B cell (primary cell): ENCODE measurements around the gene EFEMP1. TPM values are rescaled to one million over a fixed set of nuclear protein-coding genes. Genes with fewer than 3 reads are reported as not detected.

ENCODE experiments used
- ATAC-seq: fragments of 200-7000 bp; cut with Tn5 transposase; one replicate; pipeline ENCODE4 v1.10.0; 2021; ENCODE audit warnings: low read depth, mild to moderate bottlenecking, moderate number of reproducible peaks, moderate library complexity
- CTCF ChIA-PET: fragments of 350-600 bp; sonication (Branson Sonifier 250); formaldehyde crosslinking; loops from one replicate; lab custom pipeline; 2021; ENCODE audit warnings: antibody characterized with exemption, inconsistent platforms; lab: Charles Lee
- POLR2A ChIA-PET: fragments of 350-600 bp; sonication (Branson Sonifier 250); formaldehyde crosslinking; loops from one replicate; lab custom pipeline; 2021; ENCODE audit warnings: antibody characterized with exemption; lab: Charles Lee
- DNase-seq: peaks from one replicate; pipeline ENCODE4 v3.0.0; 2013
- H2AFZ ChIP-seq: 2 replicates; pipeline ENCODE4 v1.6.1; 2012; ENCODE audit warnings: mild to moderate bottlenecking, low read depth, low read length; ENCODE audit not compliant: insufficient read depth, poor library complexity, severe bottlenecking
- H3K27ac ChIP-seq, 2 donors: 1 replicate in 1 of 2; 2 replicates in 1 of 2; pipeline ENCODE4 v1.5.1; 2012 to 2013; ENCODE audit warnings: low read length in 2 of 2, mild to moderate bottlenecking in 2 of 2, moderate library complexity in 1 of 2
- H3K27me3 ChIP-seq, 4 experiments: fragments of 200-600 bp in 1 of 4; sonication (generic) in 1 of 4; replicated peaks in 1 of 4; 1 replicate in 2 of 4; 2 replicates in 2 of 4; pipeline versions ENCODE4 v1.6.1 to v1.7.0; 2013 to 2016; ENCODE audit warnings: low read length in 3 of 4, mild to moderate bottlenecking in 2 of 4, mixed read lengths in 1 of 4, moderate library complexity in 1 of 4; ENCODE audit not compliant: insufficient read depth in 4 of 4, control insufficient read depth in 3 of 4; ENCODE audit errors: control extremely low read depth in 1 of 4
- H3K36me3 ChIP-seq, 2 experiments: replicated peaks in 1 of 2; 1 replicate in 1 of 2; 2 replicates in 1 of 2; pipeline versions ENCODE4 v1.6.1 to v1.7.1; 2013; ENCODE audit warnings: low read length in 1 of 2; ENCODE audit not compliant: insufficient read depth in 2 of 2, control insufficient read depth in 1 of 2; ENCODE audit errors: control extremely low read depth in 1 of 2, extremely low read depth in 1 of 2
- H3K4me1 ChIP-seq, 2 donors: fragments of 200-600 bp in 1 of 2; sonication (generic) in 1 of 2; 1 replicate in 1 of 2; 2 replicates in 1 of 2; pipeline versions ENCODE4 v1.5.1 to v1.6.1; 2013 to 2017; ENCODE audit warnings: low read length in 2 of 2; ENCODE audit not compliant: control insufficient read depth in 2 of 2, insufficient read depth in 2 of 2
- H3K4me2 ChIP-seq: replicated peaks from 2 replicates; pipeline ENCODE3; 2012; ENCODE audit warnings: mild to moderate bottlenecking, low read depth, low read length; ENCODE audit not compliant: poor library complexity, severe bottlenecking
- H3K4me3 ChIP-seq, 5 experiments: fragments of 200-600 bp in 1 of 5; sonication (generic) in 1 of 5; 1 replicate in 3 of 5; 2 replicates in 2 of 5; pipeline versions ENCODE4 v1.5.1 to v1.7.0; 2011 to 2016; ENCODE audit warnings: low read length in 4 of 5, mild to moderate bottlenecking in 4 of 5, low read depth in 2 of 5, control low read depth in 1 of 5, moderate library complexity in 1 of 5; ENCODE audit not compliant: insufficient read depth in 1 of 5; ENCODE audit errors: control extremely low read depth in 1 of 5, extremely low read depth in 1 of 5
- H3K79me2 ChIP-seq: fragments of 200-600 bp; sonication (generic); one replicate; pipeline ENCODE4 v1.6.0; 2016; ENCODE audit warnings: low read length; ENCODE audit not compliant: control insufficient read depth, insufficient read depth
- H3K9ac ChIP-seq: fragments of 200-600 bp; sonication (generic); 2 replicates; pipeline ENCODE4 v1.6.1; 2017; ENCODE audit warnings: mild to moderate bottlenecking, low read length, moderate library complexity
- H3K9me3 ChIP-seq, 3 donors: one replicate each; pipeline versions ENCODE4 v1.6.1 to v1.7.1; 2013; ENCODE audit warnings: low read length in 2 of 3; ENCODE audit not compliant: control insufficient read depth in 2 of 3, insufficient read depth in 1 of 3; ENCODE audit errors: control extremely low read depth in 1 of 3
- H4K20me1 ChIP-seq: 2 replicates; pipeline ENCODE4 v1.6.0; 2012; ENCODE audit warnings: mild to moderate bottlenecking, low read length; ENCODE audit not compliant: insufficient read depth, control insufficient read depth, poor library complexity, severe bottlenecking
- H3K27ac Mint-ChIP-seq: one replicate; pipeline ENCODE4 v1.8.0; 2021; ENCODE audit warnings: mixed read lengths
- H3K27me3 Mint-ChIP-seq: one replicate; pipeline ENCODE4 v1.8.0; 2021; ENCODE audit warnings: mixed read lengths
- H3K4me1 Mint-ChIP-seq: one replicate; pipeline ENCODE4 v1.8.0; 2021; ENCODE audit warnings: mixed read lengths
- H3K4me3 Mint-ChIP-seq: one replicate; pipeline ENCODE4 v1.8.0; 2021; ENCODE audit warnings: mixed read lengths
- H3K9me3 Mint-ChIP-seq: one replicate; pipeline ENCODE4 v1.8.0; 2022; ENCODE audit warnings: mixed read lengths; ENCODE audit not compliant: insufficient read depth
- CTCF ChIP-seq: fragments of 200-600 bp; IDR thresholded peaks from one replicate; pipeline ENCODE4 v1.8.0; 2022; ENCODE audit warnings: antibody characterized with exemption, mild to moderate bottlenecking
- EZH2 ChIP-seq: IDR thresholded peaks from 2 replicates; pipeline ENCODE4 v1.6.1; 2012; ENCODE audit warnings: borderline replicate concordance, low read depth, mild to moderate bottlenecking, moderate library complexity, low read length; ENCODE audit not compliant: insufficient read depth, poor library complexity, severe bottlenecking
- WGBS: methylation state at CpG from one replicate; pipeline ENCODE4 v1.1.5; 2013; ENCODE audit warnings: missing lambda C conversion rate; ENCODE audit not compliant: insufficient coverage; 5-methylcytosine and 5-hydroxymethylcytosine counted together
- intact Hi-C: fragments of 100-400 bp; cut with micrococcal nuclease; formaldehyde crosslinking; loops from one replicate; pipeline ENCODE4 v1.10.0; 2022
- polyA plus RNA-seq: library from polyadenylated mRNA; depleted of rRNA; stranded (reverse); fragments of >200 nt; gene quantifications from 2 replicates; pipeline ENCODE4 v1.2.3, GENCODE V29; 2012
- total RNA-seq, 2 donors: library from RNA; stranded (reverse); fragments of 120-200 nt in 1 of 2; gene quantifications; 1 replicate in 1 of 2; 2 replicates in 1 of 2; pipeline versions ENCODE4 v1.2.3 to v1.2.4, GENCODE V29; 2013 to 2022

The EFEMP1 gene
- total and polyA plus RNA-seq, 2 donors (not counting 1 experiment from before 2014, with no cell fraction given), result not detected

DNA sequence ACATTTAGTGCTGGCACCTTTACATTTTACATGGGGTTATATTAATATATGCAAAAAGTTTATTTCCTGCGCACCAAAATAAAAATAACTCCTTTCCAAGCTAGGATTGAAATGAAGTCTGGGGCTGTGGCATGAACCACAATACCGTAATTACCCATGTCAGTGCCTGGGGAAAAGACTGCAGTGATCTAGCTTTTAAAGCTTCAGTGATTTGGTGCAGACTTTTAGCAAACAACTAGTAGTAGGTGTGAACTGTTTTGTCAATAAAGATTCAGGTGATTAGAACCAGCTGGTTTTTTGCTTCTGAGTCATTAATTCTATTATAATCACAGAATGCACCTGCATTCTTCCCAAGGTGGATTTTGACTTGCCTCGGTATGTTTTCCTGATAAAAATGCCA is 21.2 kb downstream of the EFEMP1 start:
- no peaks in the 10 kb centered on the region for H3K4me1 Mint-ChIP-seq

DNA sequence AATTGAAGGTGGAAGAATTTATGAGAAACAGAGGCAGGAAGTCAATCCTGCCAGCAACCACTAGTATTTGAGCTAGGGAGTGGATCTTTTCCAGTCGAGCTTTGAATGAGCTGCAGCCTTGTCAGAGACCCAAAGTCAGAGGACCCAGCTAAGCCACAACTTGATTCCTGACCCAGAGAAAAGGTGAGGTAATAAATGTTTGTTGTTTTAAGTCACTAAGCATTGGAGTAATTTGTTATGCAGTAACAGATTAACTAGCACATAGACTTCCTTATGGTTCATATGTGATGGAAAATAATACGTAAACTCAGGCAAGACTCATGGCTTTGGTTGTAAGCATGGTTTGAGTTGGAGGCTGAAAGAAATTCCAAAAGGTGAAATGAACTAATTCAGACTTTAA is 21.6 kb downstream of the EFEMP1 start:
- Histone ChIP-seq H3K79me2 (no peaks in the 10 kb centered on the region), H3K4me1 (no peaks in the 10 kb centered on the region), H2AFZ (no peak overlapping the region), H3K4me3 (no peak overlapping the region), H4K20me1 (no peaks in the 10 kb centered on the region), H3K27me3 (no peaks in the 10 kb centered on the region), H3K9me3 (no peaks in the 10 kb centered on the region), H3K27ac (no peak overlapping the region), H3K4me2 (no peak overlapping the region), H3K36me3 (no peaks in the 10 kb centered on the region), H3K9ac (no peak overlapping the region)
- no peak for TF ChIP-seq CTCF
- no peak for TF ChIP-seq EZH2
- ChIA-PET POLR2A (no interaction called here), CTCF (no interaction called here)
- H3K27me3 Mint-ChIP-seq, result no peaks in the 10 kb centered on the region
- no peak for ATAC-seq
- no peak overlapping the region for H3K4me3 Mint-ChIP-seq
- DNase-seq, result no peak
- H3K27ac Mint-ChIP-seq, result no peak overlapping the region
- H3K4me1 Mint-ChIP-seq, result no peaks in the 10 kb centered on the region
- intact Hi-C loops, result no loop called here
- no peaks in the 10 kb centered on the region for H3K9me3 Mint-ChIP-seq
- WGBS, result 43% methylated on average over 1 of the region's 2 CpGs

More for the DNA sequence above, 21.2 kb downstream of the EFEMP1 start:
- ChIA-PET POLR2A (no interaction called here), CTCF (no interaction called here)
- H3K4me3 ChIP-seq, result no peak overlapping the region
- intact Hi-C loops, result no loop called here
- no peak overlapping the region for H3K27ac ChIP-seq
- H2AFZ ChIP-seq, result no peak overlapping the region
- DNase-seq, result no peak
- no peaks in the 10 kb centered on the region for H4K20me1 ChIP-seq
- H3K79me2 ChIP-seq, result no peaks in the 10 kb centered on the region
- H3K9me3 ChIP-seq, result no peaks in the 10 kb centered on the region
- H3K36me3 ChIP-seq, result no peaks in the 10 kb centered on the region
- Mint-ChIP-seq H3K9me3 (no peaks in the 10 kb centered on the region), H3K4me3 (no peak overlapping the region), H3K27me3 (no peaks in the 10 kb centered on the region), H3K27ac (no peak overlapping the region)
- TF ChIP-seq EZH2 (no peak), CTCF (no peak)
- H3K27me3 ChIP-seq, result no peaks in the 10 kb centered on the region
- 71% methylated on average over 1 of the region's 3 CpGs for WGBS
- H3K4me1 ChIP-seq, result no peaks in the 10 kb centered on the region
- no peak for ATAC-seq
- no peak overlapping the region for H3K9ac ChIP-seq
- H3K4me2 ChIP-seq, result no peak overlapping the region
